ENCODE data around the gene CDK19. TPM values are rescaled to one million over a fixed set of nuclear protein-coding genes. Genes with fewer than 3 reads are reported as not detected.
"Not testable (repeated sequence)": the region's sequence is repeated elsewhere in the genome, so short reads cannot be mapped to it uniquely, and the experiment has no call there.

Gene CDK19
- total RNA-seq: 62.4 TPM

DNA sequence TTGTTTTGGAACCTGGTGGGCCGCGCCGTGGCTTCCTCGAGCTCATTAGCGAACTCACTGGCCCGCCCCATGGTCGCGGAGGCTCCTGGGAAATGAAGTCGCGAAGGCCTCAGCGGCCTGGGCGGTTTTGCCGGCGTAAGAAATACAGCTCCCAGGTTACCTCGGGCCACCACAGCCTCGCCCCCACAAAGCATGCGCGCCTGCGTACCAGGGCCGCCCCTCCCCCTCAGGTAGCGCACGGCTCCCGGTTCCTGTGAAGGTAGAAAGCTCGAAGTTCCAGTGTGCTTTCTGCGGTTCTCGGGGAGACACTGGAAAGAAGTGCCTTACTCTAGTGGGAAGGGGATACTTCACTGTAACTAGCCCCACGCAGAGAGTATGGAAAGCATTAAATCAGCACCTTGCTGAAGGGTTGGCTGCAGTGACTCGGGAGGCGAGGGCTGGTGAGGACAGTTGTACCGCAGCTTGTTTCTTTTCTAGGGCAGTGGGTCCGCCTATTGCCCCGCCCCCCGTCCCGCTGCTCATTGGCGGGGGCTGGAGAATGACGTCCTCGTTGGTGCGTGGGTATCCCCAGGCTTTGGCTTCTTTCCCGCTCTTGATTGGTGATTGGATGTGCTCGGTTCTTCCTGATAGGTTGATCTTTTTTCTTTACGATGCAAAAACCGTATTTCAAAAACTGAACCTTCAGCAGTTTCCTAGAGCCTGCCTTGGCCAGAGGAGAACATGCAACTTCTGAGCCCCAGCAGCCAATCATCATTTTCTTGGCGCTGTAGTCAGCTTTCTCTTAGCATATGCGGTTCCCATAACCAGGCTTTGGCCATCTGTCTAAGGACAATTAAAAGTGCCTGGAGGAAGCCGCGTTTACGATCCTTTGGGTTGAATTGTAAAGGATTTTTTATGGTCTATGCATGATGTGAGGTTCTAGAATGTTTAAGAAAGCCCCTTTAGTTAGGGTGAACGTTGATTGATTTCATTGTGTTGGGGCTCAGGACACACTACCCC is at the start of gene CDK19:
CDK19 (minus strand) TSS at position 59 of the 999 bp plus-strand sequence. CDS start 333 bp downstream, outside the sequence.
- DNase-seq (ENCODE audit: low spot score in 2 of 2) (peak; percentile 92 to 94), FAIRE-seq (no peak)

DNA sequence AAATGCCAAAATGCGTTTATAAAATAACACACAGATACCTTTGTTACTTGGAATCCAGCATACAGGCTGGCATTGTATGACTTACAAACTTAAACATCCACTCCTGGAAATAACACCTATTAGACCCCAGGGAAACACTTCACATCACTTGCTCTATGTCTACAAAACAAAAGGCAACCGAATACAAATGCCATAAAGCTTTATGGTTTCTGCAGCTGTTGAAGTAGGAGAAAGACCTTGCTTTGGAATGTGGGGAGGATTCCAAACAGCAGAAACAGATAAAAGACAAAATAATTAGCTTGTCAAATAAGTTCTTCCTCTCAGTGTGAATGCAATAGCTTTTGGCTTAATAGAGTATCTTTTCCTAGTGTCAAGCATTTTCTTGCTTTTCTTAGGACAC is 49.6 kb upstream of the CDK19 start:
- FAIRE-seq (no peak), DNase-seq (ENCODE audit: low spot score in 2 of 2) (no peak)

DNA sequence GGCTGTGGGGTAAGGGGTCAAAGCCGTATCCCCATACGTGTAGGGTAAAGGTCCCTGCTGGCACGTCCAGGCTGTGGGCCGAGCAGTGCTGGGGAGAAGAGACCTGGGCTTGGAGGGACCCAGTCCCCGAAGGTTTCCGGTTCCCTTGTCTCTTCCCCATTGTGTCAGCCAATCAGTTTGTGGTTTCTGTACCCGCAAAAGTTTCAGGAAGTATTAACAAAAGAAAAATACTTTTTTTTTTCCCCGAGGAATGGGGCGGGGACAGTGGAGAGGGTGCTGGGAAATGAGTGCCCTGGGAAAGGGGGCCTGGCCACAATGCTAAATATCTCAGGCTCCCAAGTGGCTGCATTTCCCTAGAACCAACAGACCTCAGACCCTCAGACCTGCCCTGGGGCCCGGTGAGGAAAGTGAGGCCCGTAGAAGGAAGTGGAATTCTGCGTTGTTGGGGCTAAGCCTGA is 44.1 kb upstream of the CDK19 start:
- no peak for FAIRE-seq
- no peak for DNase-seq (ENCODE audit: low spot score in 2 of 2)

DNA sequence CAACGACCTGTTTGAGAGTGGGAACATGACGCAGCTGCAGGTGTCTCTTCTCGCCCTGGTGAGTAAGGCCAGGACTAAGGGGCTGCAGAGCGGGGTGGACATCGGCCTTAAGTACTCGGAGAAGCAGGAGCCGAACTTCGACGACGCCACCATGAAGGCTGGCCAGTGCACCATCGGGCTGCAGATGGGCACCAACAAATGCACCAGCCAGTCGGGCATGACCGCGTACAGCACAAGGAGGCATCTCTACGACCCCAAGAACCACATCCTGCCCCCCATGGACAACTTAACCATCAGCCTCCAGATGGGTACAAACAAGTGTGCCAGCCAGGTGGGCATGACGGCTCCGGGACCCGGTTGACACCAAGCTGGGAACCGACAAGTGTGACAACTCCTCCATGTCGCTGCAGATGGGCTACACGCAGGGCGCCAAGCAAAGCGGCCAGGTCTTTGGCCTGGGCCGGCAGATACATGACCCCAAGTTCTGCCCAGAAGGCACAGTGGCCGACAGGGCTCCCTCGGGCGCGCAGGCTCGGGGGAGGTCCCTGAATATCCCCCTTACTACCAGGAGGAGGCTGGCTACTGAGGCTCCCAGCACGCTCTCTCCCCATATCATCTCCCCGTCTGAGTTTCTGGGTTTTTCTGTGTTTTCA is 43.4 kb upstream of the CDK19 start:
- DNase-seq (ENCODE audit: low spot score in 2 of 2): no peak
- FAIRE-seq: no peak

DNA sequence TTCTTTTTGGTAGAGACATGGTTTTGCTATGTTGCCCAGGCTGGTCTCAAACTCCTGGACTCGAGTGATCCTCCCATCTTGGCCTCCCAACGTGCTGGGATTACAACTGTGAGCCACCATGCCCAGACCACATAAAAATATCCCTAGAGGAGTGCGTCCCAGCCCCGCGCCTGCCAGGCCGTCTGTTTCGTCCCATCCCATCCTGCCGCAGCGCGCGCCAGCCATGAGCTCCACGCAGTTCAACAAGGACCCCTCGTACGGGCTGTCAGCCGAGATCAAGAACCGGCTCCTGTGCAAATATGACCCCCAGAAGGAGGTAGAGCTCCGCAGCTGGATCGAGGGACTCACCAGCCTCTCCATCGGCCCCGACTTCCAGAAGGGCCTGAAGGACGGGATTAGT is 42.7 kb upstream of the CDK19 start:
- FAIRE-seq (no peak), DNase-seq (ENCODE audit: low spot score in 2 of 2) (no peak)

DNA sequence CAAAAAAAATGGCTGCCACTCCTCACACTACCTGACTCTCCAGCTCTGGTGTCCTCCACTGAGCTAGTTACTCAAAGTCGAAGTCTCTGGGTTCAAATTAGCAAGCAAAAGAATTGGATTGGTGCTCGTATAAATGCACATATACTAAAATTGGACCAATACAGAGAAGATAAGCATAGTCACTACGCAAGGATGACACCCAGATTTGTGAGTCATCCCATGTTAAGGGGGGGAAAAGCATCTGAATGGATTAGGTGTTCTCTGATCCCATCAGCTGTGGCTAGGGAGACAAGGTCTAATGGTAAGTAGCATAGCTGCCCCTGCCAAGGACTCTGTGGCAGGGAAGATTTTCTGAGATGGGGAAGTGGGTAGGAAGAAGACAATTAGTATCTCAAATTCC is 41.0 kb upstream of the CDK19 start:
- FAIRE-seq (no peak), DNase-seq (ENCODE audit: low spot score in 2 of 2) (no peak)

DNA sequence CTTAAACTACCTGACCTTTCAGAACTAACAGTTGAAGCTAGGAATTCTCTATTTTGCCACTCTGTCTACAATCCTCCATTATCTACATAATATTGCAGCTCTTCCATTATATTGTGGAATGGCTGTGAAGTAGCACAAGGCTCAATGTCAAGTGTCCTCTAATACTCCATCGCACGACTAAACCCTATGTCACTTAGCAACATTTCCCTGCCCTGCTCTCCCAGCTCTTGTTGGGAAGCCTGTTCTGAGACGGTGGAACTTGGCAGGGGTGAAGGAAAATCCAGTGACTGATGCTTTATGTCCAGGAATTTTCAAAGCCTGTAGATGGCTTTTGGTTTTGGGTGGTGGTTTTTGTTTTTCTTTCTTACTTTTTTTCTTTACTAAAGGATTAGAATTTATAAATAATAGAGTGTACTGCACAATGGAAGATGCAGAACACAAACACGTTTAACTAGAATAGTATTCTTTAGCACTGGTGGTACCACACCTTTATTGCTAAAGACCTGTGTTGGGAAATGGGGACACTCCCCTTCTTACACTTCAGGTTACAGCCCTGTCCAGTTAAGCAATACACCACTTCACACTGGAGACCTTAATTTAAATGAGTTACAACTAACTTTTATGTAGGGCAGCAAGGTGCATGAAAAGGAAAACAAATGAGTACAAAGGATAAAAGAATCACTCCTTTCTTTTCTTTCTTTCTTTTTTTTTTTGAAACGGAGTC is 38.6 kb upstream of the CDK19 start:
- DNase-seq (ENCODE audit: low spot score in 2 of 2) (no peak), FAIRE-seq (no peak)

DNA sequence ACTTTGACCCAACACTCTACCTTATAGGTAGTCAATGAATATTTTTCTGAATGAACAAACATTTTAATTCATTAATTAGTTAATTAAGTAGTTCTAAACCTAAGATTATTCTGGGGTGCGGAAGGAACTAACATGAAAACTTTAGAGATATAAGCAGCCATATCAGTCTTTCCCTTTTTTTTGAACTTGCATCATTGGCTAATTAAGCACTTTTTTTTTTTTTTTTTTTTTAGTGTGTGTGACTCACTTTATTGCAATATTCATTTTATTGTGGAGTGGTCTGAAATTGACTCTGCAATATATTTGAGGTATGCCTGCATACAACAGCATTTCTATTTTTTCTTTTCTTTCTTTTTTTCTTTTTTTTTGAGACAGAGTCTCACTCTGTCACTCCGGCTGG is 37.5 kb upstream of the CDK19 start:
- no peak for DNase-seq (ENCODE audit: low spot score in 2 of 2)
- no peak for FAIRE-seq

DNA sequence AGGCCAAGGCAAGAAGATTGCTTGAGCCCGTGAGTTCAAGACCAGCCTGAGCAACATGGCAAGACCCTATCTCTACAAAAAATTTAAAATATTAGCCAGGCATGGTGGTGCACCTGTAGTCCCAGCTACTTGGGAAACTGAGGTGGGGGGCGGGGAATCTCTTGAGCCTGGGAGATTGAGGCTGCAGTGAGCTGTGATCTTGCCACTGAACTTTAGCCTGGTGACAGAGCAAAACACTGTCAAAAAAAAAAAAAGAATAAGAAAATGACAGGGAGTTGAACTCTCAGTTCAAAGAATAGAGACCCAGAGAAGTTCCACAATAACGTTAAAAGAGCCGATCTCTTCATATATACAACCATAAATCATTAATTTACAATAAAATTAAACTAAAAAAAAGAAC is 34.5 kb upstream of the CDK19 start:
- no peak for DNase-seq (ENCODE audit: low spot score in 2 of 2)
- FAIRE-seq: no peak

DNA sequence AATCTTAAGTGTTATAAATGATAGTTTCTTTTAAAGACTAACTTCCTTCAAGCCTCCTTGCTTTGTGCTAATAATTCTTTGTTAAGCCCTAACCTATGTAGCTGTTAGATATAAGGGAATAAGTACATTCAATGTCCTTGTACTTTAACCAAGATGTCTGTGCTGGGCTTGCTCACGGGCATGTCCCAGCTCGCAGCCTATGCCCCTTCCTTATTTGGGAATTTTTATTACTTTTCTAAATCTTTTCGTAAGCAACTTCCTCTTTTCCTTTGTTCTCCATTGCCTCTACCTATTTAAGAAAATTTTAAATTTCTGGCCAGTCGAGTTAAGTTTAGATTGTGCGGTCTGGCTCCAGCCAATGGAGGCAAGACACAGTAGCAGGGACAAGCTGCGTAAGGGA is 26.0 kb upstream of the CDK19 start:
- FAIRE-seq (no peak), DNase-seq (ENCODE audit: low spot score in 2 of 2) (no peak)

DNA sequence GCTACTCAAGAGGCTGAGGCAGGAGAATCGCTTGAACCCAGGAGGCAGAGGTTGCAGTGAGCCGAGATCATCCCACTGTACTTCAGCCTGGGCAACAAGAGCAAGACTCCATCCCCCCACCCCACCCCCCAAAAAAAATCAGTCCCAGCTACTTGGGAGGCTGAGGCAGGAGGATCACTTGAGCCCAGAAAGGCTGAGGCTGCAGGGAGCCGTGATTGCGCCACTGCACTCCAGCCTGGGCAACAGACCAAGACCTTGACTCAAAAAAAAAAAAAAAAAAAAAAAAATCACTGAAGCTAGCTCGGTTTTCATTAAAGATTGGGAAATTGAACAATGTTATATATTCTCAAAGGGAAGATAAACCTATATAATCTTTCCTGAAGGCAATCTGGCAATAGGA is 20.5 kb upstream of the CDK19 start:
- not testable (repeated sequence) for DNase-seq (ENCODE audit: low spot score in 2 of 2); FAIRE-seq

DNA sequence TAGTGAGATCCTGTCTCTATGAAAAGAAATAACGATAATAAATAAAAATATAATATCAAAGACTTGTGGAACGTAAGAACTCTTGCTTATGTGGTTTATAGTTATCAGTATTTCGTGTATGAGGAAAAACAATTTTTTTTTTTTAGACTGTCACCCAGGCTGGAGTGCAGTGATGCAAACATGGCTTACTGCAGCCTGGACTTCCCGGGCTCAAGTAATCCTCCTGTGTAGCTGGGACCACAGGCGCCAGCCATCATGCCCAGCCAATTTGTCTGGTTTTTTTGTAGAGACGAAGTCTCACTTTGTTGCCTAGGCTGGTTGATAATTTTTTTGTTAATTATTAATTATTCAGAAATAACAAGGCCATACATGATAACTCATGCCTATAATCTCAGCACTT is 18.6 kb upstream of the CDK19 start:
- no peak for FAIRE-seq
- no peak for DNase-seq (ENCODE audit: low spot score in 2 of 2)

DNA sequence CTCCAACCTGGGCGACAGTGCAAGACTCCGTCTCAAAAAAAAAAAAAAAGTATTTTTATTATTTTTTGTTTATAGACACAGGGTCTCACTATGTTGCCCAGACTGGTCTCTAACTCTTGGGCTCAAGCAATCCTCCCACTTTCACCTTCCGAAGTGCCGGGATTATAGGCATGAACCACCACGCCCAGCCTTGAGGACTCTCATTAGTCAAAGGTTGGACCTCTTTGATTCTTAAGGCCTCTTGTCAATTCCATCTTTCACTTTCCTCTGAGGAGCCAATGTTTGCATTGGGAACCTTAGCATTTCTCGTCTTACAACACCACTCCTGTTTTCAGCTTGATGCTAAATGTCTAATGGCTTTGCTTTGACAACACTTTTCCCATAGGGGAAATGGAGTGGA is 16.1 kb upstream of the CDK19 start:
- no peak for FAIRE-seq
- DNase-seq (ENCODE audit: low spot score in 2 of 2): no peak

DNA sequence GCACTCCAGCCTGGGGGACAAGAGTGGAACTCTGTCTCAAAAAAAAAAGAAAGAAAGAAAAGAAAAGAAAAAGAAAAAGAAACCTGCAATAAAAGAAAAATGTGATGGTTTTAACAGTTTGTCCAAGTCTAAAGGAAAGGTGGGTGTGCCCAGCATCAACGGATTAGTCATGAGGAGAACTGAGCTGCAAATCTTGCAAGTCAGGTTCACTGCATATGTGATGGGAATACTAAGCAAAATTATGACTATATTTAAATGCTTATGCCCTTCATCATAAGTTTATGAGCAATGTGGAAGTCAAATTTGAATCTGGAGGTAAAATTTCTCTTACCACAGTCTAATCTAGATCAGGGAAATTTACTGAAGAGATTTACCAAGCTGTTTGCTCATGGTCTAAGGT is 13.1 kb upstream of the CDK19 start:
- DNase-seq (ENCODE audit: low spot score in 2 of 2): peak in 1 of 2 donors; percentile 13
- no peak for FAIRE-seq

DNA sequence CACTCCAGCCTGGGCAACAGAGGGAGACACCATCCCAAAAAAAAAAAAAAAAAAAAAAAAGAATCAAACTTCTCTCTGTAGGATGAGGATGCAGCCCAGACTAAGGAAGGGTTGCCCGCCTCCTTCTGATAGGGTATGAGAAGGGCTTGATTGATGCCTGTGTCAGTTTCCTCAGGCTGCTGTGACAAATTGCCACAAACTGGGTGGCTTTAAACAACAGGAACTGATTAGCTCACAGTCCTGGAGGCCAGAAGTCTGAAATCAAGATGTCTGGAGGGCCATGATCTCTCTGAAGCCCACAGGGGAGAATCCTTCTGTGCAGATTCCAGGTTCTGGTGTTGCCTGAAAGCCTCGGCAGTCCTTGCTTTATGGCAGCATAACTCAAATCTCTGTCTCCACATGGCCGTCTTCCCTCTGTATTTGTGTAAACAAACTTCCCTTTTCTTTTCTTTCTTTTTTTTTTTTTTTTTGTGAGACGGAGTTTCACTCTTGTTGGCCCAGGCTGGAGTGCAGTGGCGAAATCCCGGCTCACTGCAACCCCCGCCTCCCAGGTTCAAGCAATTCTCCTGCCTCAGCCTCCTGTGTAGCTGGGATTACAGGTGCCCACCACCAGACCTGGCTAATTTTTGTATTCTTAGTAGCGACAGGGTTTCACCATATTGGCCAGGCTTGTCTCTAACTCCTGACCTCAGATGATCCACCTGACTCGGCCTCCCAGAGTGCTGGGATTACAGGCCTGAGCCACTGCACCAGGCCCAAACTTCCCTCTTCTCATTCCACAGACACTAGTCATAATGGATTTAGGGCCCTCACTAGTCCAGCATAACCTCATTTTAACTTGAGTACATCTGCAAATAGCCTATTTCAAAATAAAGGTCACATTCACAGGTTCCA is 11.2 kb upstream of the CDK19 start:
- FAIRE-seq: no peak
- no peak for DNase-seq (ENCODE audit: low spot score in 2 of 2)

DNA sequence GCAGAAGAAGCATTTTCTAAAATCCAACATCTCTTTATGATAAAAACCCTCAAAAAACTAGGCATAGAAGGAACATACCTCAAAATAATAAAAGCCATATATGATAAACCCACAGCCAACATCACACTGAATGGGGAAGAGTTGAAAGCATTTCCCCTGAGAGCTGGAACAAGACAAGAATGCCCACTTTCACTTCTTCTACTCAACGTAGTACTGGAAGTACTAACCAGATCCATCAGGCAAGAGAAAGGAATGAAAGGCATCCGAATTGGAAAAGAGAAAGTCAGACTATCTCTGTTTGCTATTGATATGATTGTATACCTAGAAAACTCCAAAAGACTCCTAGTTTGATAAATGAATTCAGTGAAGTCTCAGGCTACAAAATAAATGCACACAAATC is 7.9 kb upstream of the CDK19 start:
- DNase-seq (ENCODE audit: low spot score in 2 of 2) (no peak), FAIRE-seq (no peak)

DNA sequence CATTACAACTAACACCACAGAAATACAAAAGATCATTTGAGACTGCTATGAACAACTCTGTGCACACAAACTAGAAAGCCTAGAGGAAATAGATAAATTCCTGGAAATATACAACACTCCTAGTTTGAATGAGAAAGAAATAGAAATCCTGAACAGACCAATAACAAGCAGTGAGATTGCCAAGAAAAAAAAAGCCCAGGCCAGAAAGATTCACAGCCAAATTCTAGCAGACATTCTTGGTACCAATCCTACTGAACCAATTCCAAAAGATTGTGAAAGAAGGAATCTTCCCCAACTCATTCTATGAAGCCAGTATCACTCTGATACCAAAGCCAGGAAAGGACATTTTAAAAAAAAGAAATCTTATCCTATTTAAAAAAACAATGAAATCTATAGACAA is 7.0 kb upstream of the CDK19 start:
- FAIRE-seq (peak; percentile 13), DNase-seq (ENCODE audit: low spot score in 2 of 2) (no peak)

DNA sequence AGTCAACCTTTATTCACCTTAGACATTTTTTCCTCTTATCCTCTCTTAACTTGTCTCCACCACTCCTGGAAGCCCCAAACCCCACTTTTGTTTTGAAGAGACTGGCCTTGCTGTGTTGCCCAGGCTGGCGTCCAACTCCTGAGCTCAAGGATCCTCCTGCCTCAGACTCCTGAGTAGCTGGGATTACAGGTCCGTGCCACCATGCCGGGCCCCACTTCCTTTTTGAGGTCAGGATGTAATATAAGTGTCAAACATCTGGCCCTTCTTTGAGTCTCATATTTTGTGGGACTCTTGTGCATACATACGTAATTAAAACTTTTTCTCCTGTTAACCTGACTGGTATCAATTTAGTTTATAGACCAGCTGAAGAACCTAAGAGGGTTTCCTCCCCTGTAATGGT is 1.4 kb upstream of the CDK19 start:
- no peak for FAIRE-seq
- no peak for DNase-seq (ENCODE audit: low spot score in 2 of 2)

DNA sequence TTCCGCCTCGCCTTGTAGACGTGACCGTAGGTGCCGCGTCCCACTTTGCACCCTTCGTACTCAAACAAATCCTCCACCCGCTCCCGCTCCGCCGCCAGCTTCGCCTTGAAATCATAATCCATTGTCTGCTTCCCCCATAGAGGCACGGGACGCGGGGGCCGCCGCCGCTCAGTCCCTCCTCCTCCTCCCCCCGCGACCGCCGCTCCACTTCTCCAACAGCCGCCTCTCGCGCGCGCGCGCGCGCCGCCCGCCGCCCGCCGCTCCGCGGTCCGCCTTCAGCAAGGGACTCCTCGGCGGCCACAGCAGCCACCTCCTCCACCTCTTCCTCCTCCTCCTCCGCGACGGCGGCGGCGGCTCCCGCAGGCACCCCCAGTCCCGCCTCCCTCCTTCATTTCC is 256 bp downstream of the CDK19 start:
- peak; percentile 63 to 81 for DNase-seq (ENCODE audit: low spot score in 2 of 2)
- no peak for FAIRE-seq

Measured in frontal cortex (tissue), 4 donors.